HepG2 (cell line): ENCODE measurements around the gene KRTAP5-6. TPM values are rescaled to one million over a fixed set of nuclear protein-coding genes. Genes with fewer than 3 reads are reported as not detected.

Experiments
- BRD4 ChIP-seq: sonication (generic); formaldehyde crosslinking; IDR thresholded peaks from 2 replicates; pipeline ENCODE4 v1.4.0; 2020; ENCODE audit warnings: missing genetic modification reagents
- ELF1 ChIP-seq: sonication (generic); formaldehyde crosslinking; IDR thresholded peaks from 2 replicates; pipeline ENCODE4 v1.4.0; 2020; ENCODE audit warnings: missing genetic modification reagents
- HHEX ChIP-seq: IDR thresholded peaks from 2 replicates; pipeline ENCODE4 v1.6.1; 2016; ENCODE audit warnings: control low read depth
- JUNB ChIP-seq: sonication (generic); formaldehyde crosslinking; IDR thresholded peaks from 2 replicates; pipeline ENCODE4 v1.8.0; 2022; ENCODE audit warnings: missing genetic modification reagents, mild to moderate bottlenecking, borderline replicate concordance
- JUND ChIP-seq: sonication (generic); formaldehyde crosslinking; IDR thresholded peaks from 2 replicates; pipeline ENCODE4 v1.8.0; 2022; ENCODE audit warnings: mild to moderate bottlenecking, missing genetic modification reagents
- KDM2A ChIP-seq: sonication (generic); formaldehyde crosslinking; IDR thresholded peaks from 2 replicates; pipeline ENCODE4 v1.4.0; 2020; ENCODE audit warnings: low read depth, missing genetic modification reagents, borderline replicate concordance
- KLF9 ChIP-seq: IDR thresholded peaks from 2 replicates; pipeline ENCODE4 v1.6.1; 2016; ENCODE audit warnings: low read depth
- KMT2B ChIP-seq: IDR thresholded peaks from 2 replicates; pipeline ENCODE4 v1.6.1; 2016; ENCODE audit warnings: missing genetic modification reagents, missing compliant biosample characterization
- NAIF1 ChIP-seq: sonication (generic); formaldehyde crosslinking; IDR thresholded peaks from 2 replicates; pipeline ENCODE4 v1.5.0; 2020; ENCODE audit warnings: mild to moderate bottlenecking, missing genetic modification reagents, borderline replicate concordance
- SALL1 ChIP-seq: sonication (generic); formaldehyde crosslinking; IDR thresholded peaks from 2 replicates; pipeline ENCODE4 v1.8.0; 2022; ENCODE audit warnings: mild to moderate bottlenecking, missing genetic modification reagents
- SALL2 ChIP-seq: sonication (generic); formaldehyde crosslinking; IDR thresholded peaks from 2 replicates; pipeline ENCODE4 v1.8.1; 2023; ENCODE audit warnings: mild to moderate bottlenecking, missing genetic modification reagents, inconsistent platforms
- ZBTB7A ChIP-seq: sonication (generic); formaldehyde crosslinking; IDR thresholded peaks from 2 replicates; pipeline ENCODE4 v1.8.0; 2022; ENCODE audit warnings: mild to moderate bottlenecking, missing genetic modification reagents
- ZNF343 ChIP-seq: sonication (generic); formaldehyde crosslinking; IDR thresholded peaks from 2 replicates; pipeline ENCODE4 v1.4.0; 2020; ENCODE audit warnings: mild to moderate bottlenecking, missing genetic modification reagents
- ZNF468 ChIP-seq: sonication (generic); formaldehyde crosslinking; IDR thresholded peaks from 2 replicates; pipeline ENCODE4 v1.8.0; 2022; ENCODE audit warnings: mild to moderate bottlenecking, moderate library complexity, missing genetic modification reagents
- ZNF550 ChIP-seq: sonication (generic); formaldehyde crosslinking; IDR thresholded peaks from 2 replicates; pipeline ENCODE4 v1.4.0; 2020; ENCODE audit warnings: mild to moderate bottlenecking, missing genetic modification reagents, borderline replicate concordance
- ZNF607 ChIP-seq: sonication (generic); formaldehyde crosslinking; IDR thresholded peaks from 2 replicates; pipeline ENCODE4 v1.5.1; 2020; ENCODE audit warnings: missing genetic modification reagents, mild to moderate bottlenecking, borderline replicate concordance
- ZNF616 ChIP-seq: sonication (generic); formaldehyde crosslinking; IDR thresholded peaks from 2 replicates; pipeline ENCODE4 v1.5.0; 2020; ENCODE audit warnings: low read depth, mild to moderate bottlenecking, missing genetic modification reagents
- ZNF678 ChIP-seq: sonication (generic); formaldehyde crosslinking; IDR thresholded peaks from 2 replicates; pipeline ENCODE4 v1.4.0; 2020; ENCODE audit warnings: mild to moderate bottlenecking, missing genetic modification reagents
- polyA plus RNA-seq, 8 experiments: library from polyadenylated mRNA; depleted of rRNA in 3 of 8; stranded (reverse) in 7 of 8; unstranded in 1 of 8; fragments of >200 nt; fragmentation: Illumina TruSeq in 4 of 8; extraction: Trizol in 4 of 8; gene quantifications; 2 replicates each; pipeline versions ENCODE4 v1.2.1 to v1.2.3, GENCODE V29; 2011 to 2016; ENCODE audit warnings: low read depth in 4 of 8, missing spikeins in 1 of 8, mixed read lengths in 1 of 8; ENCODE audit not compliant: insufficient read depth in 1 of 8
- total RNA-seq, 5 experiments: library from RNA; depleted of rRNA; stranded (reverse); fragments of >200 nt; fragmentation: Illumina TruSeq; extraction: Trizol; gene quantifications; 2 replicates each; pipeline ENCODE4 v1.2.3, GENCODE V29; 2016; ENCODE audit warnings: low read depth in 1 of 5
- TF ChIP-seq, protein P1 (sequence below): sonication (generic); formaldehyde crosslinking; IDR thresholded peaks from 2 replicates; pipeline ENCODE4 v1.8.0; 2023; ENCODE audit warnings: mild to moderate bottlenecking, missing genetic modification reagents
- TF ChIP-seq, protein P2 (sequence below): IDR thresholded peaks from 2 replicates; pipeline ENCODE4 v1.6.1; 2016; ENCODE audit warnings: missing genetic modification reagents, missing compliant biosample characterization
- TF ChIP-seq, protein P3 (sequence below): sonication (generic); formaldehyde crosslinking; IDR thresholded peaks from 2 replicates; pipeline ENCODE4 v1.4.0; 2020; ENCODE audit warnings: missing genetic modification reagents, borderline replicate concordance
- TF ChIP-seq, protein P4 (sequence below): sonication (generic); formaldehyde crosslinking; IDR thresholded peaks from 2 replicates; pipeline ENCODE4 v1.4.0; 2020; ENCODE audit warnings: mild to moderate bottlenecking, missing genetic modification reagents

The KRTAP5-6 gene
- total and polyA plus RNA-seq, 2 of the 13 experiments (the other 11 are each of a cell fraction or from before 2014, with no cell fraction given) = not detected

DNA sequence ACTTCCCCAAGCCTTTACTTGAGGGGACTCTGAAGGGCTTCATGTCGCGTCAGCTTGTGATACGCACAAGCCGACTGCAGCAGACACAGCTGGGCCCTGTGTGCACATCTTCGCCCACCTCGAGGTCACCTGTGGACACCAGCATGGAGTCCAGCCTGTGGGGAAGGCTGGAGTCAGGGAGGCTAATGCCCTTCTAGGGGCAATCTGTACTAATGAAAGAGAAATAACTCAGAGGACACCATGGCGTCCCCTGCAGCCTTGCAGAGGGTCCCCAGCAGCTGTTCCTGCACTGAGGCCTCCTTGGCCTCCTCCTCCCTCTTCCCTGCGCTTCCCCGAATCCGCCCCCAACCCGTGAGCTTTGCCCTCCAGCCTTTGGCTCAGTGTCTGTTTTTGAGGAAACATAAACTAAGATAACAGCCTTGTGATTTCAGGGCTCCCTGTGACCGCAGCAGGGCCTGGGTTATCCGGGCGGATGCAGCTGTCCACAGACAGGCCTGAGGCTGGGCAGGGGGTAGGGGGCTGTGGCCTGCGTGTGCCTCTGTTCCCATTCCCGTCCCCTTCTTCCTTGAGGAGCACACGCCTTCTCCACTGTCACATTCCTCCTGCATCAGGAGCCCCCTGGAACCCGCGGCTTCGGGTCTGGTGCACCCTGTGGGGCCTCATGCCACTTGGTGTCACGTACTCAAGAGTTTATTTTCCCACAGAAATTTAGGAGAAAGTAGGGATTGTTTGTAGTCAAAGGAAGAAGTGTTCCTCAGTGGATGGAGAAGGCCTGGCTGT lies 42.4 kb upstream of the KRTAP5-6 start (continued):
- TF ChIP-seq, protein P1, sequence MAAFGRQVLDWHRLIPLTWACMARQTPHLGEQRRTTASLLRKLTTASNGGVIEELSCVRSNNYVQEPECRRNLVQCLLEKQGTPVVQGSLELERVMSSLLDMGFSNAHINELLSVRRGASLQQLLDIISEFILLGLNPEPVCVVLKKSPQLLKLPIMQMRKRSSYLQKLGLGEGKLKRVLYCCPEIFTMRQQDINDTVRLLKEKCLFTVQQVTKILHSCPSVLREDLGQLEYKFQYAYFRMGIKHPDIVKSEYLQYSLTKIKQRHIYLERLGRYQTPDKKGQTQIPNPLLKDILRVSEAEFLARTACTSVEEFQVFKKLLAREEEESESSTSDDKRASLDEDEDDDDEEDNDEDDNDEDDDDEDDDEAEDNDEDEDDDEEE (CRISPR knock-in tag) = no peak
- TF ChIP-seq ZNF343 (CRISPR knock-in tag) (no peak), JUNB (no peak), ZNF607 (CRISPR knock-in tag) (no peak), ZNF678 (CRISPR knock-in tag) (no peak; the same call in 1 of the 2 replicates), KLF9 (CRISPR knock-in tag) (no peak), SALL1 (CRISPR knock-in tag) (peak; percentile 86), HHEX (CRISPR knock-in tag) (no peak), KMT2B (CRISPR knock-in tag) (no peak), ZBTB7A (CRISPR knock-in tag) (peak; percentile 86), ZNF468 (CRISPR knock-in tag) (no peak), ELF1 (CRISPR knock-in tag) (peak; percentile 32; the same call in 1 of the 2 replicates), SALL2 (CRISPR knock-in tag) (no peak), JUND (CRISPR knock-in tag) (peak; percentile 34; the same call in 1 of the 2 replicates), NAIF1 (CRISPR knock-in tag) (no peak), ZNF550 (CRISPR knock-in tag) (no peak), BRD4 (CRISPR knock-in tag) (peak; percentile 92), ZNF616 (no peak), KDM2A (CRISPR knock-in tag) (no peak)
- TF ChIP-seq, protein P2, sequence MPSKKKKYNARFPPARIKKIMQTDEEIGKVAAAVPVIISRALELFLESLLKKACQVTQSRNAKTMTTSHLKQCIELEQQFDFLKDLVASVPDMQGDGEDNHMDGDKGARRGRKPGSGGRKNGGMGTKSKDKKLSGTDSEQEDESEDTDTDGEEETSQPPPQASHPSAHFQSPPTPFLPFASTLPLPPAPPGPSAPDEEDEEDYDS (CRISPR knock-in tag) = peak; percentile 60; the same call in 1 of the 2 replicates
- TF ChIP-seq, protein P3, sequence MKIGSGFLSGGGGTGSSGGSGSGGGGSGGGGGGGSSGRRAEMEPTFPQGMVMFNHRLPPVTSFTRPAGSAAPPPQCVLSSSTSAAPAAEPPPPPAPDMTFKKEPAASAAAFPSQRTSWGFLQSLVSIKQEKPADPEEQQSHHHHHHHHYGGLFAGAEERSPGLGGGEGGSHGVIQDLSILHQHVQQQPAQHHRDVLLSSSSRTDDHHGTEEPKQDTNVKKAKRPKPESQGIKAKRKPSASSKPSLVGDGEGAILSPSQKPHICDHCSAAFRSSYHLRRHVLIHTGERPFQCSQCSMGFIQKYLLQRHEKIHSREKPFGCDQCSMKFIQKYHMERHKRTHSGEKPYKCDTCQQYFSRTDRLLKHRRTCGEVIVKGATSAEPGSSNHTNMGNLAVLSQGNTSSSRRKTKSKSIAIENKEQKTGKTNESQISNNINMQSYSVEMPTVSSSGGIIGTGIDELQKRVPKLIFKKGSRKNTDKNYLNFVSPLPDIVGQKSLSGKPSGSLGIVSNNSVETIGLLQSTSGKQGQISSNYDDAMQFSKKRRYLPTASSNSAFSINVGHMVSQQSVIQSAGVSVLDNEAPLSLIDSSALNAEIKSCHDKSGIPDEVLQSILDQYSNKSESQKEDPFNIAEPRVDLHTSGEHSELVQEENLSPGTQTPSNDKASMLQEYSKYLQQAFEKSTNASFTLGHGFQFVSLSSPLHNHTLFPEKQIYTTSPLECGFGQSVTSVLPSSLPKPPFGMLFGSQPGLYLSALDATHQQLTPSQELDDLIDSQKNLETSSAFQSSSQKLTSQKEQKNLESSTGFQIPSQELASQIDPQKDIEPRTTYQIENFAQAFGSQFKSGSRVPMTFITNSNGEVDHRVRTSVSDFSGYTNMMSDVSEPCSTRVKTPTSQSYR (CRISPR knock-in tag) = no peak
- TF ChIP-seq, protein P4, sequence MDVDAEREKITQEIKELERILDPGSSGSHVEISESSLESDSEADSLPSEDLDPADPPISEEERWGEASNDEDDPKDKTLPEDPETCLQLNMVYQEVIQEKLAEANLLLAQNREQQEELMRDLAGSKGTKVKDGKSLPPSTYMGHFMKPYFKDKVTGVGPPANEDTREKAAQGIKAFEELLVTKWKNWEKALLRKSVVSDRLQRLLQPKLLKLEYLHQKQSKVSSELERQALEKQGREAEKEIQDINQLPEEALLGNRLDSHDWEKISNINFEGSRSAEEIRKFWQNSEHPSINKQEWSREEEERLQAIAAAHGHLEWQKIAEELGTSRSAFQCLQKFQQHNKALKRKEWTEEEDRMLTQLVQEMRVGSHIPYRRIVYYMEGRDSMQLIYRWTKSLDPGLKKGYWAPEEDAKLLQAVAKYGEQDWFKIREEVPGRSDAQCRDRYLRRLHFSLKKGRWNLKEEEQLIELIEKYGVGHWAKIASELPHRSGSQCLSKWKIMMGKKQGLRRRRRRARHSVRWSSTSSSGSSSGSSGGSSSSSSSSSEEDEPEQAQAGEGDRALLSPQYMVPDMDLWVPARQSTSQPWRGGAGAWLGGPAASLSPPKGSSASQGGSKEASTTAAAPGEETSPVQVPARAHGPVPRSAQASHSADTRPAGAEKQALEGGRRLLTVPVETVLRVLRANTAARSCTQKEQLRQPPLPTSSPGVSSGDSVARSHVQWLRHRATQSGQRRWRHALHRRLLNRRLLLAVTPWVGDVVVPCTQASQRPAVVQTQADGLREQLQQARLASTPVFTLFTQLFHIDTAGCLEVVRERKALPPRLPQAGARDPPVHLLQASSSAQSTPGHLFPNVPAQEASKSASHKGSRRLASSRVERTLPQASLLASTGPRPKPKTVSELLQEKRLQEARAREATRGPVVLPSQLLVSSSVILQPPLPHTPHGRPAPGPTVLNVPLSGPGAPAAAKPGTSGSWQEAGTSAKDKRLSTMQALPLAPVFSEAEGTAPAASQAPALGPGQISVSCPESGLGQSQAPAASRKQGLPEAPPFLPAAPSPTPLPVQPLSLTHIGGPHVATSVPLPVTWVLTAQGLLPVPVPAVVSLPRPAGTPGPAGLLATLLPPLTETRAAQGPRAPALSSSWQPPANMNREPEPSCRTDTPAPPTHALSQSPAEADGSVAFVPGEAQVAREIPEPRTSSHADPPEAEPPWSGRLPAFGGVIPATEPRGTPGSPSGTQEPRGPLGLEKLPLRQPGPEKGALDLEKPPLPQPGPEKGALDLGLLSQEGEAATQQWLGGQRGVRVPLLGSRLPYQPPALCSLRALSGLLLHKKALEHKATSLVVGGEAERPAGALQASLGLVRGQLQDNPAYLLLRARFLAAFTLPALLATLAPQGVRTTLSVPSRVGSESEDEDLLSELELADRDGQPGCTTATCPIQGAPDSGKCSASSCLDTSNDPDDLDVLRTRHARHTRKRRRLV (CRISPR knock-in tag) = no peak
